Glomerular visceral epithelial cell (primary cell): Measurements from ENCODE around the gene KIF12.

Source experiments
- DNase-seq: peaks from one replicate; pipeline ENCODE4 v3.0.0-alpha.2; 2016; ENCODE audit errors: extremely low spot score

Gene KIF12

DNA sequence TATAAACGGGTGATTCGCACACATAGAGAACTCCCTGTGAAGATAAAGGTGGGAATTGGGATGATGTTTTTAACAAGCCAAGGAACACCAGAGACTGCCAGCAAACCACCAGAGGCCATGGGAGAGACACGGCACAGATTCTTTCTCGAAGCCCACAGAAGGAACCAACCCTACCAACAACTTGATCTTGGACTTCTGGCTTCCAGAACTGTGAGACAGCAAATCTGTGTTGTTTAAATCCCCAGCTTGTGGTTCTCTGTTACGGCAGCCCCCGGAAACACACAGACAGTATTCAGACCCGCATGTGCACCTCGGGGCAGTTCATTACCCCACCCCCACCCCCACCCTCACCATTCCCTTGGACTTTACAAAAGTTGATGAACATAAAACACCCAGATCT, 33.8 kb downstream of the KIF12 start:
- no peak for DNase-seq

DNA sequence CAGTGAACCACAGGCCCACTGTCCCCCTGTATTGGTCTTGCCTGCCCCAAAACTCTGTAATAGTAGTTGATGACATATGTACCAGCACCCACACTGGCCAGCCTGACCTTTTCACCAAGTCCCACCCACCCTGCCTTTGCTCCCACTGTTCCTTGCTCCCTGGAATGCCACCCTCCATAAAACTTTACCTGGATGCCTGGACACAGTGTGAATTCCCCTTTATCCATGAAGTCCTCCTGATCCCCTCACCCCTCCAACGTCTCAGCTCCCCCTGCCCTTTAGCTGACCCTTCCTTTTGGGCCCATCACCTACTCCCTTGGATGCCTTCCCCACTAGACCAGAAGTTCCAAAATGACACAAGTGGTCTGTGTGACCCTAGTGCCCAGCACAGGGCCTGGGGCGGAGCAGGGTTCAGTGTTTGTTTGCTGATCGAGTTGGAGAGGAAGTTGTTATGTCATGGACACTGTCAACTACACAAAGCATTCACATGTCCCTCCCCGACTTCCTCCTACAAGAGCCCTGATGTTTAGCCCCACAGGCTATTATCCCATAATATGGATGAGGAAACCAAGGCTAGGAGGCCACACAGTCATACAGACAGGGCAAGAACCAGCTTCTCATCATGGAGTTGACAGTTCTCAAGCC, 37.1 kb downstream of the KIF12 start:
- DNase-seq, result no peak

DNA sequence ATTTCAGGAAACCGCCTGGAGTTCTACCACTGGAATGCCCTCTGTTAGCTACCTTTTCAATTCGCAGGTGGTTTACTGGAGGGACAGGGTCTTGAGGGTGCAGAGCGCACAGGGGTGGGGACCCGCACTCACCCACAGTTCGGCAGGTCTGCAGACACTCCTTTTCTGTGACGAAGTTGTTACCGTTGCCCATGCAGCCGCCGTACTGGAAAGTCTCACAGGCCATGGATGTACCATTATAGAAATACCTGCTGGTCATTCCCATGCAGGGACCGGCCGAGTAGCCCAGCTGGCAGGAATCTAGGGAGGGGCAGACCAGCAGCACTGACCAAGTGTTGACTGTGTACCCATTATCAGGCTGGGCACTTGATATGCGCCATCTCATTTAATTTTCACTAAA, 37.8 kb downstream of the KIF12 start:
- DNase-seq, result no peak

DNA sequence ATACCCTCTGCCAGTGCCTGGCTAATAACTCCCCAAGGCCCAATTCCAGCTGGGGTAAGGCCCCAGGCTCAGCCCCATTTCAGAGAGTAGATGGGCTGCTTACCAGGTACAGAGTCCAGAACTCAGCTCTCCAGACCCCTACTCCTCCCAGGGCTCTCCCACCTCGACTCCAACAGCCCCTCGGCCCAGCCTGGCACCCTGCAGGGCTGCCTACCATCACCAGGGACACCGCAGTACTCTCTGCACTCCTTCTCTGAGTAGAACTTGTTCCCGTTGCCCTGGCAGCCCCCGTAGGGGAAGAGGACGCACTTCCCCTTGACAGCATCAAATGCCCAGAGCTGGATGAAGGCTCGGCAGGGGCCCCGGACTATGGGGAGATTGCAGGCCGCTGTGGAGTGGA, 38.4 kb downstream of the KIF12 start:
- no peak for DNase-seq

DNA sequence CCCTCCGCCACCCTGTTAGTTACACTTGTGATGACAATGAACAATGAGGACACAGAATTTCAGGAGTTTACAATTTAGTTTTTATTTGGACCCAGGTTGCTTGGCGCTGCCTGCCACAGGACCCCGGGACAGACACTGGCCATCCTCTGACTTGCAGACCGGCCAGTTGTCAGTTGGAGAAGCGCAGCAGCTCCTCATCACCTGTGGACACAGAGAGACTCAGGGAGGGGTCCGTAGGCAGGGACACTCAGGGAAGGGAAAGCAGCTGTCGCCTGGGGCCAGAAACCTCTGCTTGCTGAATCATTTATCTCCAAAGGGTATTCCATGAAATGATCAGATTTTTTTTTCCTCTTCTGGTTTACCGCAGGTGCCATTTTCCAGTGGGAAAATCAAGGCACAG, 39.0 kb downstream of the KIF12 start:
- DNase-seq, result no peak

DNA sequence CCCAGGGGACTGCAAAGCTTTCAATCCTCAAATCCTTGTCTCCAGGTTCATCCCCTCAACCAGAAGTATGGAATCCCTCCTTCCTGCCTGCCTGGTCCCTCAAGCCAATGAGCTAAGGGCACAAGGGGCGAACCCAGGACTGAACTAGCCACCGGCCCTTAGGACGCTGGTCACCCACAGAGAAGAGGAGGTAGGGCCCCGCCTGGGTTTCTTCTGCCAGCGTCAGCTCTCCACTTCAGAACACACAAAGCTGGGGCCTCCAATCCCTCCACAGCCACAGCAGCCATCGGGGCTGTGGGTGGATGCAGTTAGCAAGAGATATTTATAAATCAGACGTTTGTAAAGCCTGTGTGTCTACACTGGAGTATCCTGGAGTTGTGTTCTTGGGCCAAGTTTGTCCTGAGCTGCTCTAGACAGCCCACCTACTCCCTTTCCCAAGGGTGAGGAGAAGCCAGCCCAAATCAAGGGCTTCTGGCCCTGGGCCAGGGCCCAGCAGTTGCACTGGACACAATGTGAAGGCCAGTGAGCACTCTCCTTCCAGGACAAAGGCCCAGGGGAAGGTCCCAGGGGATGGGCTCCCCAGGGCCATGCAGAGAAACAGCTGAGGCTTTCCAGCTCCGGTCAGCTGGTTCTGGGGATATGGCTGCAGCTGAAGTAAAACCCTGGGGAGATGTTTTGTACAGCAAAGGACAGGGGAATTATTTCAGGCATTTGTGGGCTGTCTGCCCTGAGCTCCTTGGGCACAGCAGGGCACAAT, 39.9 kb downstream of the KIF12 start:
- no peak for DNase-seq

DNA sequence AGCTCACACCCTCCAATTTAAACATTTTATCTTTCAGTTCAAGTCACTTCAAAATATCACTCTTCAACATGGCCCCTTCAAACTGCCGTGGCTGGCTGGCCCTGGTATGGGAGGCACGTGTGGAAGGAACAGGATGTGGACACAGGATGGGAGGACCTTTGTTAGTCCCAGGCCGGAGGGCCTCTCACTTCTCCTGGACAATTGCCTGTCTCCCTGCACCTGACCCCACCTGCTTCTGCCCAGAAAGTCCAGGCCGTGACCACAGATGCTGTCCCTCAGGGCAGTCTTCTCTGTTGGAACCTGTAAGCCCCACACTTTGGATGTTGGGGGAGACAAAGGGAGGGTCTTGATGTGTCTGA, 40.4 kb downstream of the KIF12 start:
- no peak for DNase-seq

DNA sequence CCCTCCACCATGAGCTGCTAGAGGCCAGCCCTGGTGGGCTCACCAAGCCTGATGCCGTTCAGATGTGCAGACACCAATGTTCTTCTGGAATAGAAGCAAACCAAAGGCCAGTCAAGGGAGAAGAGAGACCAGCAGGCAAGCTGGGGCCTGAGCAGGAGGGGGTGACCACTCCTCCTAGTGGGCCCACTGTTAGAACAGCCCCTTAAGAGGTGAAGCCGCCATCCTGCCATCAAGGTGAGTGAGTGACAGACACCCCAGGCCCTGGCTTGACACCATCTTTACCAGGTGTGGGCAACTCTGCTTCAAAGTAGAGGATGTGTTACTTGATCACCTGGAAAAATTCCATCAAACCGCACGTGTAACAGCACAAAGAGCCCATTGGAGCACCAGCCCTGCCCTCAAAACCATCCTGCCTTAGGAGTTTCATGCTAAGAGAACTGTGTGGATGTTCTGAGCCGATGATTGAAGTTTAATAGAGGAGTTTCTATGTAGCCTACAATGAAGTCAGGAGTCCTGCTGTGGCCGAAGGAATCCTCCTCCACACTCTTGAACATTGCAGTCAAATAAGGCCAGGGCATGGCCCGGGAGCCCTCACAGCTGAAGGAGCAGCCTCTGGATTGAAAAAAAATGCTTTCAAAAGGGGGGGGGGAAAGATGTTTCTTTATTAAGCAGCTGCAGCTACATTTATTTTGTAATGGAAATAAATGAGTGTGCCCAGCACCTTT, 41.8 kb downstream of the KIF12 start:
- no peak for DNase-seq

DNA sequence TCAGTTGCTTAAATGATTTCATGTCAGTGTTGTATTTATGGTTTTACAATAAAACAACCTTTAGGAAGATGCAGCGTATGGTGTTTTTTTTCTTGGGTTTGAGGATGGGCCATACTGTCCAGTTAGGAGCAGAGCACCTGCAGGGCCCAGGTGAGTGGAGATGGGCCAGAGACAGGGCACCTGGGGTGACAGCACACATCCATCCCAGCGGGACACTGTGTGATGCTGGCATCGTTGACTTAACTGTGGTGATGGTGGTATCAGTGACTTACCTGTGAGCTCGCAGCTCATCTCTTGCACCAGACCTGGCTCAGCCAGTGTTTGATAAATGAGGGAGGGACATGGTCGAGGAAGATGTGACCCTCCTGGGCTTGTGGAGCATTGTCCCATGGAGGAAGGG, 42.6 kb downstream of the KIF12 start:
- no peak for DNase-seq

DNA sequence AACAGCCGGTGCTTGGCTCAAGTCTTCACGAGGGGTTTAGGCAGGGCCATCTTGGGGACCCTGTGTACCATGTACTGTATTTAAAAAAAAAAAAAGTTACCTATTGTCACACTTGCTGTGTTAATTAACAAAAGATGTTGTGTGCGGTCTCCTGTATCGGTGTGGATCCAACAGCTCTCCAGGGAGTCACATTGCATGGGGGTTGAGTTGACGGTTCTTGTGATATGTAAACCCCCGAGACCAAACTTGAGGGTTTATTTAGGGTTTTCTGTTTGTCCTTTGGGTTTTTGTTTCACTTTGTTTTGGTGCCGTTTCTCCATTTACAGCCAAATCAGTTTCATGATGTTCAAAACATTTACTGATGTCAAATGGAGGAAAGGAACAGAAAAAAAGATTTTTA, 43.2 kb downstream of the KIF12 start:
- no peak for DNase-seq

DNA sequence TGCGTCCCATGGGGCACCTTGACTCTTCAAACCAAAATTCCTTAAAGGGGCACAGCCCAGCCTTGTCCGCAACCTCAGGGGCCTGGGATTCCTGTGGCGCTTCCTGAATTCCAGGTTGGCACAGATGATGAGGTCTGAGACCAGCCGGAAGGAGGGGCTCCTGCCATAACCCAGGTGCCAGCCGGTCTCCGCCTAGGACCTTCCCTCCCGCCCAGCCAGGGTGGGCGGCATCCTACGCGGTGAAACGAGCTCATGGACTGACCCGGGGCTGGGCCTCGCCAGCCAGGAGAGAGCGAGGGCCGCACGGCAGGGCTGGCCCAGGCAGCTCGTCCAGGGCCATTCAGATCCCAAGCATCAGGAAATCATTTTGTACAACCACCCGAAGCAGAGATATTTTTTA, 44.0 kb downstream of the KIF12 start:
- no peak for DNase-seq

DNA sequence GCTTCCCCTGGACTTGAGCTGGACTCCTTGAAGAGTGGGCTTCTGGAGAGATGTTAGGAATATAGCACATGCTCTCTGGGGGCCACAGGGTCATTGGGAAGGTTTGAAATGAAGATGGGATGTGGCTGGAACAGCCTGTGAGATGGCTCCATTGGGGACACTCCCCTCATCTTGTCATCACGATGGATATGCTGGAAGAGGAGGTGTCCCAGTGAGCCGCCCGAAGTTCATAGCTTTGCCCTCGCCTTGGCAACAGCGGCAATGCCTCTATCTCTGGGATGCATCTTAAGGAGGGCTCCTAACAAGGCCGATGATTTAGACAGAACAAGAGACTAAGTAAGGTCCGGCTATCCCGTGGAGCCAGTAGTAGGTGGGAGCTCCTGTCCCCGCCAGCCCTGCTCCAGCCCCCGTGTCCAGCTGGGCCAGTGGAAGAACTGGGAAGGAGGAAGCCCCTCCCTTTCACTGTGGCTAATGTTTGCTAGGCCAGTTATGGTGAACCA, 44.9 kb downstream of the KIF12 start:
- DNase-seq, result no peak

DNA sequence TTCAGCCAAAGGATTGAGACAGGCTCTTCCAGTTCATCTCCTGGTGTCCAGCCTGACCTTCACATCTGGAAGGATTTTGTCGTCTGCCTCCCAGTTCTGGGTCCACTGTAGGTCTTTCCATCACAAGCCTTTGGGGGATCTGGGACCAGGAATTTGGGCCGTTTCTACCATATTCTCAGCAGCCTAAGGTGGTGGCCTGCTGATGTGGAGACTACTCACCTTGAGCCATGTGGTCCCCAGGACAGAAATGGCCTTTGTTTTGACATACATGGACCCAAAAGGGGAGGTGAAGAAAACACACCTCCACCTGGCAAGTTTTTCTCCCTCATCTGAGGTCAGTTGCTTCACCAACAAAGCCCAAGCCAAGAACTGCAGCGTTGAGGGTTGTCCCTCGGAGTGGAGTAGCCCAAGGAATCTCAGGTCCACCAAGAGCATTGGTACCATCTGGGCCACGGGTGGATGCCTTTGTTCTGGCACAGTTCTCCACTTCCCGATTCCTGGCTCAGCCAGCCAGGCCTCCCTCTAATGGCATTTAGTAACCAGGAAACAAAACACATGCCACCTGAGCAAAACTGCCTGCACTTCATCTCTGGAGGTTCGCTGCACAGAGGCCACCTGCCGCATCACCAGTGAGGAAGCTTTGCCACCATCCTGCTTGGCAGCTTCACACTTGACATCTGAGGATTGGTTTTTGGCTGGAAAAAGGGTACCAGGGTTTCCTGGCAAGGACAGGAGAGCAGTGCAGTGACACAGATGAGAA, 45.7 kb downstream of the KIF12 start:
- DNase-seq, result no peak

DNA sequence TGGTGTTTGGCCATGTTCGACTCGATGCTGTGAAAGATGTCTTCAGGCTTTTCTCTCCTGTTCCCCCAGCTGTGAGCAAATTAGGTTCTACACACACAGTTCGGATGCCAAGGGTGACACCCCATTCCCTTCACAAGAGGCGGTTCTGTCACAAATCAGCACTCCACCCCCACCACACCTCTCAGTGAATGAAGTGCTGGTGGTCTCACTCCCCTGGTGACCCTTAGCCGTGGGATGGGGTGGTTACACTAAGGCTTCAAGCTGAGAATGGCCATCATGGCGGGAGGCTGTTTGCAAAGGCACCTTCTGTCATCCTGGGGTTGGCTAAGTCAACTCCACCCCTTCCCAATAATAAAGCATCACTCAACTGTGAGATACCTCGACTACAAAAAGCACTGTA, 47.4 kb downstream of the KIF12 start:
- no peak for DNase-seq

DNA sequence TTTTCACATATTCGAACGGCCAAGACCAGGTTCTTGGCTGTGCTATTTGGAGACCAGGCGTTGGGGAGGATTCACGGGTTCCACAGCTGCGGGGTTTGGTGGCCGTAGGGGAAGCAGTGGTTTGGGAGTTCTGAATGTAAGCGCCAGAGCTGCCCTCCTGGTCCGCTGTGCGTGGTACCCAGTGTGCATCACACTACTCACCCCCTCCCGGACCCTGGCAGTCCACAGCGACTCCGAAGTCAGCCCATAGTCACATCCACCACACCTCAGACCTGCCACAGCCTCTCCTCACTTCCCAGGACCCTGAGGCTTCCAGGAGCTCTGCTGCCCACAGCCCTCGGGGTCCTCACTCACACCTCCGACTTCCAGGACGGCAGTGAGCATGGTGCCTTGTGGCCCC, 47.8 kb downstream of the KIF12 start:
- no peak for DNase-seq

DNA sequence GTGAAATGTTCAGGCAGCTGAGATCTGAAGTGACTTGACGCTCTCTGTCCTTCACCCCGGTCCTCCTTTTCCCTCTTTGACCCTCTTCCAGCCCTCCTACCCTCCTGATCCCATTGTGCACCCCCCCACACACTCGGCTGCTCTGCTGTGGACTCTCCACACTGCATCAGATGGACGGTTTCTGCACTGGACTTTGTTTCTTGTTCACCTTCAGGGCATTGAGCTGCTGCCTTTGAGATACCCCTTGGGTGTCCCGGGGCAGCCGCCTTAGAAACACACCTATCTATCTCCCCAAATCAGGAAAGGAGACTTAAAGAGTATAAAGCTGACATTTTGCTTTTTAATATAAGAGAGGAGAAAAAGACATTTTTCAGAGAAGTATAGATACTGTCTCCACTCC, 48.4 kb downstream of the KIF12 start:
- DNase-seq, result no peak

DNA sequence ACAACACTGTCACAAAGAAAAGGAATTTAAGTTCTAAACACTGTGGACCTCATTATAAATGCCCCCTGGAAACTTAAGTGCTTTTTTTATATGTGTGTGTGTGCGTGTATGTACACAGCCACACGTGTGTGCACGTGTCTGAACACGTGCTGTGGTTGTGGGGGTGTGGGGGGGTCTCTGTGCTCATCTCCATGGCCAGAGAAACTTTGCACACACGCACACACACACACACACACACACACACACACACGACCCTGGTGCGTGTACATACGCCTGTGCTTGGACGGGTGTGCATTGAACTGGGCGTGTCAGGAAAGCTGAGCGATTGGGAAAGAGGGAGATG, 48.9 kb downstream of the KIF12 start:
- DNase-seq, result no peak

DNA sequence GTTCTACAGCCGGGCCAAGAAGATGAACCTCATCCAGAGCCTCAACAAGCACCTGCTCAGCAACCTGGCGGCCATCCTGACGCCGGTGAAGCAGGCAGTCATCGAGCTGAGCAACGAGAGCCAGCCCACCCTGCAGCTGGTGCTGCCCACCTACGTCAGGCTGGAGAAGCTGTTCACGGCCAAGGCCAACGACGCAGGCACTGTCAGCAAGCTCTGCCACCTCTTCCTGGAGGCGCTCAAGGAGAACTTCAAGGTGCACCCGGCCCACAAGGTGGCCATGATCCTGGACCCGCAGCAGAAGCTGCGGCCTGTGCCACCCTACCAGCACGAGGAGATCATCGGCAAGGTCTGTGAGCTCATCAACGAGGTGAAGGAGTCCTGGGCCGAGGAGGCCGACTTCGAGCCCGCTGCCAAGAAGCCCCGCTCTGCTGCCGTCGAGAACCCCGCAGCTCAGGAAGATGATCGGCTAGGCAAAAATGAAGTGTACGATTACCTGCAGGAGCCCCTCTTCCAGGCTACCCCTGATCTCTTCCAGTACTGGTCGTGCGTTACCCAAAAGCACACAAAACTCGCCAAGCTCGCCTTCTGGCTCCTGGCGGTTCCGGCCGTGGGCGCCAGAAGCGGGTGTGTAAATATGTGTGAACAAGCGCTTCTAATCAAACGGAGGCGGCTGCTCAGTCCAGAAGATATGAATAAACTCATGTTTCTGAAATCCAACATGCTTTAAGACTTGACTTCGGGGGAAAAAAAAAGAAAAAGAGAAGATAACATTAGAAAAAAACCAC, 49.5 kb downstream of the KIF12 start:
- DNase-seq, result no peak

DNA sequence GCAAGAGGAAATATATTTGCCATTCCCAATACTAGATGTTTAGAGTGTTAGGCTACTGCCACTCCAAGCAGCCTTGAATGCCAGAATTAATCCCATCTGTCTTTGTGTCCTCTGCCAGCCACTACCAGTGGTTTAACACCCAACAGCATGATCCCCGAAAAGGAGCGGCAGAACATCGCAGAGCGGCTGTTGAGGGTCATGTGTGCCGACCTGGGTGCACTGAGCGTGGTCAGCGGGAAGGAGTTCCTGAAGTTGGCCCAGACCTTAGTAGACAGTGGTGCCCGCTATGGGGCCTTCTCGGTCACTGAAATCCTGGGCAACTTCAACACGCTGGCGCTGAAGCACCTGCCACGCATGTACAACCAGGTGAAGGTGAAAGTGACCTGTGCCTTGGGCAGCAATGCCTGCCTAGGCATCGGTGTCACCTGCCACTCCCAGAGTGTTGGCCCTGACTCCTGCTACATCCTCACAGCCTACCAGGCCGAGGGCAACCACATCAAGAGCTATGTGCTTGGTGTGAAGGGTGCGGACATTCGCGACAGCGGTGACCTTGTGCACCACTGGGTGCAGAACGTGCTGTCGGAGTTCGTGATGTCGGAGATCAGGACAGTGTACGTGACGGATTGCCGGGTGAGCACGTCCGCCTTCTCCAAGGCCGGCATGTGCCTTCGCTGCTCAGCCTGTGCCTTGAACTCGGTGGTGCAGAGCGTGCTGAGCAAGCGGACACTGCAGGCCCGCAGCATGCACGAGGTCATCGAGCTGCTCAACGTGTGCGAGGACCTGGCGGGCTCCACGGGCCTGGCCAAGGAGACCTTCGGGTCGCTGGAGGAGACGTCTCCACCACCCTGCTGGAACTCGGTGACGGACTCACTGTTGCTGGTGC, 50.3 kb downstream of the KIF12 start:
- no peak for DNase-seq

DNA sequence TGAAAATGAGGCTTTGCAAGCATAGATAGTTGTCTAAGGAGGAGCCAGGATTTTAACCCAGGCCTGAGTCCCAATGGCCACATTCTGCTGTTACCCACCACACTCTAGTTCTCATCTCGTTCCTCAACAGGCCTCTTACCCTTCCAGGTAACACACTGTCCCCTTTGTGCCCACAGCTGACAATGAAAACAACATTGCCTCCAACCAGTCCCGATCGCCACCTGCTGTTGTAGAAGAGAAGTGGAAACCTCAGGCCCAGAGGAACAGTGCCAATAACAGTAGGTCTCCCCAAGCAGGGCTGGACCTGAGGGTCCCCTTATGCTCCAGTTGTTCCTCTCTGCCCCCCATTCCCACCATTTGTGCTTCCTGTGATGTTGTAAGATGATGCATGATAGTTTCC, 51.4 kb downstream of the KIF12 start:
- no peak for DNase-seq

DNA sequence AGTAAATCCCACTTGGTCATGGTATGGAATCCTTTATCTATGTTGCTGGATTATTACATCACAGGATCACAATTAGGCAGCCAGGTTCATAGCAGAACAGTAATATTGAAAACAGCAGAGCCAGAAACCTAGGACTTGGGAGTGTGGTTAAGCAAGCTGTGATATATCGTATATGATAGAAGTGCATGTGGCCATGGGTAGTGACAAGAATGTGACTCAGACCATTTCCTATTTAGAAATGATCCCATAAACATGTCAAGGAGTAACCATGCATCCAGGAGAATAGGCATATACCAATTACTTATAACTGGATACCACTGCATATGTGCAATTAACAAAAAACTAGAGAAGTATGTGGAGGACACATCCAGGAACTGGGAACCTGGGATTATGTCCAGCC, 52.2 kb downstream of the KIF12 start:
- no peak for DNase-seq
